K562 (cell line): ENCODE results near the gene SLC35B4. TPM values are rescaled to one million over a fixed set of nuclear protein-coding genes. Genes with fewer than 3 reads are reported as not detected.
A peak's percentile ranks its signal among the peaks of the same experiment; 100 is the strongest.

Experiments used
- CEBPB ChIP-seq: fragments of 450-650 bp; IDR thresholded peaks from 2 replicates; pipeline ENCODE4 v1.6.1; 2016; ENCODE audit warnings: missing genetic modification characterization, missing compliant biosample characterization
- HNRNPUL1 ChIP-seq: fragments of 200-400 bp; formaldehyde crosslinking; IDR thresholded peaks from 2 replicates; pipeline ENCODE4 v1.6.1; 2017; ENCODE audit warnings: low read length
- MAFG ChIP-seq: fragments of 450-650 bp; conservative IDR thresholded peaks from 2 replicates; pipeline ENCODE4 v1.6.1; 2016; ENCODE audit warnings: missing genetic modification characterization, missing compliant biosample characterization
- MTF1 ChIP-seq: fragments of 250-450 bp; sonication (Bioruptor Pico); IDR thresholded peaks from 2 replicates; pipeline ENCODE4 v1.9.0; 2021; ENCODE audit warnings: moderate library complexity, mild to moderate bottlenecking, inconsistent platforms, borderline replicate concordance
- TAF1 ChIP-seq: IDR thresholded peaks from 2 replicates; pipeline ENCODE4 v1.6.1; 2011; ENCODE audit warnings: mild to moderate bottlenecking, low read length, moderate library complexity; ENCODE audit not compliant: insufficient read depth, control insufficient read depth, severe bottlenecking; ENCODE audit errors: extremely low read depth
- ZNF695 ChIP-seq: fragments of 450-650 bp; formaldehyde crosslinking; IDR thresholded peaks from 2 replicates; pipeline ENCODE4 v1.4.0; 2020; ENCODE audit warnings: mild to moderate bottlenecking, moderate library complexity
- ZNF79 ChIP-seq: fragments of 250-450 bp; sonication (Bioruptor Pico); IDR thresholded peaks from 2 replicates; pipeline ENCODE4 v1.4.0; 2020; ENCODE audit warnings: low read depth, mild to moderate bottlenecking, moderate library complexity
- polyA plus RNA-seq, 8 experiments: library from polyadenylated mRNA; depleted of rRNA in 4 of 8; stranded (reverse) in 5 of 8; unstranded in 3 of 8; fragments of >200 nt; fragmentation: Nextera tagmentation in 2 of 8; fragmentation: Illumina TruSeq in 1 of 8; extraction: Ambion mirVana in 2 of 8; extraction: Trizol in 1 of 8; gene quantifications; 2 replicates each; pipeline versions ENCODE4 v1.2.1 to v1.2.3, GENCODE V29; 2011 to 2014; ENCODE audit warnings: inconsistent platforms in 1 of 8, missing spikeins in 1 of 8
- total RNA-seq, 7 experiments: library from RNA; depleted of rRNA in 6 of 7; stranded (reverse); fragments of >200 nt in 6 of 7; fragmentation: Illumina TruSeq in 2 of 7; extraction: Trizol in 2 of 7; gene quantifications; 2 replicates each; pipeline versions ENCODE4 v1.2.1 to v1.2.3, GENCODE V29; 2011 to 2021; ENCODE audit warnings: low replicate concordance in 1 of 7
- TF ChIP-seq, protein P1 (sequence below), 2 experiments: fragments of 450-650 bp; IDR thresholded peaks; 2 replicates each; pipeline ENCODE4 v1.6.1; 2018; ENCODE audit warnings: mild to moderate bottlenecking in 2 of 2, low read depth in 1 of 2; ENCODE audit not compliant: partially characterized antibody in 2 of 2
- TF ChIP-seq, protein P2 (sequence below), 3 experiments: fragments of 200-800 bp in 1 of 3; sonication (Bioruptor generic) in 1 of 3; sonication (generic) in 1 of 3; formaldehyde crosslinking in 1 of 3; IDR thresholded peaks; 2 replicates each; pipeline versions ENCODE4 v1.6.1 to v1.8.0; 2016 to 2022; ENCODE audit warnings: mild to moderate bottlenecking in 2 of 3, missing compliant biosample characterization in 2 of 3, missing genetic modification characterization in 2 of 3, missing genetic modification reagents in 1 of 3
- TF ChIP-seq, protein P3 (sequence below): fragments of 450-650 bp; IDR thresholded peaks from 2 replicates; pipeline ENCODE4 v1.6.1; 2016; ENCODE audit warnings: missing biosample characterization, missing genetic modification characterization
- TF ChIP-seq, protein P4 (sequence below): fragments of 450-650 bp; IDR thresholded peaks from 2 replicates; pipeline ENCODE4 v1.6.1; 2018; ENCODE audit warnings: mild to moderate bottlenecking, low read depth; ENCODE audit not compliant: partially characterized antibody
- TF ChIP-seq, protein P5 (sequence below): sonication (generic); formaldehyde crosslinking; IDR thresholded peaks from 2 replicates; pipeline ENCODE4 v1.9.0; 2022; ENCODE audit warnings: mild to moderate bottlenecking, missing genetic modification reagents

Gene SLC35B4
- total and polyA plus RNA-seq, 9 of the 15 experiments (the other 6 are each of a cell fraction or from before 2014, with no cell fraction given): 6.1 to 34.9 (median 17.6) TPM

DNA sequence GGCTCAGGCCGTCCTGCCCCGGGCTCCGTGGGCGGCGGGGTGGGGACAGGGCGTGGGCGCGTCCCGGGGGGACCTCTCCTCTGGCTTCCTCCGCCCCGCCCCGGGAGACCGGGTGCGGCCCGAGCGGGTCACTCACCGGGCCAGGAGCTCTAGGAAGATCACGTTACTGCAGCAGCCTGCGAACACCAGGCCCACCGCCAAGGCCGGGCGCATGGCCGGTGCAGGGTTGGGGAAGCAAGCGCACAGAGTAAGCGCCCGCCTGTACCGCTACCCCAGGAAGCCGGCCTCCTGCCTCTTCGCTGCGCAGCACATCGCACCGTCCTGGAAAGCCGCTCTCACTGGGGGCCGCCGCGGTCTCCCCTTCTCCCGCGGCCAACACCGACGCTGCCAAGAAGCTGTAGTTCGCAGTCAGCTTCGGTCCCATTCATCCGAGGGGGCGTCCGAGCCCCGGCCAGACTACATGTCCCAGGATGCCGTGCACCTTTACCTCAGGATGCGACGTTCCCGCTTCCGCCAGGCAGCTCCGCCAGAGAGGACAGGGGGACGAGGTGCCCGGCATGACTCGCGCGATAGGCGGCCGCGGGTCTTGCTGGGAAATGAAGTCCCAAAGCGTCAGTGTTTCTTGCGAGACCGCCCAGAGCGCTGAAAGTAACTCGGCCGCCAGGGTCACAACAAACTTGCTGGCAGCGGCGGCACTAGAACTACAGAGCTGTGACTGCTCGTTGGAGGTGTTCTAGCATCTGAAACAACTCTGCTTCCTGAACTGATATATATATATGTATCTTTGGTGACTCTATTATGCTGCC, at the start of gene SLC35B4 (continued):
- TF ChIP-seq ZNF79 (CRISPR knock-in tag) (no peak), CEBPB (tag) (peak; percentile 48; the same call in 1 of the 2 replicates), TAF1 (peak; percentile 51), HNRNPUL1 (no peak), MTF1 (CRISPR knock-in tag) (no peak), ZNF695 (CRISPR knock-in tag) (no peak), MAFG (no peak)
- TF ChIP-seq, protein P1, sequence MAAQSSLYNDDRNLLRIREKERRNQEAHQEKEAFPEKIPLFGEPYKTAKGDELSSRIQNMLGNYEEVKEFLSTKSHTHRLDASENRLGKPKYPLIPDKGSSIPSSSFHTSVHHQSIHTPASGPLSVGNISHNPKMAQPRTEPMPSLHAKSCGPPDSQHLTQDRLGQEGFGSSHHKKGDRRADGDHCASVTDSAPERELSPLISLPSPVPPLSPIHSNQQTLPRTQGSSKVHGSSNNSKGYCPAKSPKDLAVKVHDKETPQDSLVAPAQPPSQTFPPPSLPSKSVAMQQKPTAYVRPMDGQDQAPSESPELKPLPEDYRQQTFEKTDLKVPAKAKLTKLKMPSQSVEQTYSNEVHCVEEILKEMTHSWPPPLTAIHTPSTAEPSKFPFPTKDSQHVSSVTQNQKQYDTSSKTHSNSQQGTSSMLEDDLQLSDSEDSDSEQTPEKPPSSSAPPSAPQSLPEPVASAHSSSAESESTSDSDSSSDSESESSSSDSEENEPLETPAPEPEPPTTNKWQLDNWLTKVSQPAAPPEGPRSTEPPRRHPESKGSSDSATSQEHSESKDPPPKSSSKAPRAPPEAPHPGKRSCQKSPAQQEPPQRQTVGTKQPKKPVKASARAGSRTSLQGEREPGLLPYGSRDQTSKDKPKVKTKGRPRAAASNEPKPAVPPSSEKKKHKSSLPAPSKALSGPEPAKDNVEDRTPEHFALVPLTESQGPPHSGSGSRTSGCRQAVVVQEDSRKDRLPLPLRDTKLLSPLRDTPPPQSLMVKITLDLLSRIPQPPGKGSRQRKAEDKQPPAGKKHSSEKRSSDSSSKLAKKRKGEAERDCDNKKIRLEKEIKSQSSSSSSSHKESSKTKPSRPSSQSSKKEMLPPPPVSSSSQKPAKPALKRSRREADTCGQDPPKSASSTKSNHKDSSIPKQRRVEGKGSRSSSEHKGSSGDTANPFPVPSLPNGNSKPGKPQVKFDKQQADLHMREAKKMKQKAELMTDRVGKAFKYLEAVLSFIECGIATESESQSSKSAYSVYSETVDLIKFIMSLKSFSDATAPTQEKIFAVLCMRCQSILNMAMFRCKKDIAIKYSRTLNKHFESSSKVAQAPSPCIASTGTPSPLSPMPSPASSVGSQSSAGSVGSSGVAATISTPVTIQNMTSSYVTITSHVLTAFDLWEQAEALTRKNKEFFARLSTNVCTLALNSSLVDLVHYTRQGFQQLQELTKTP (IDR thresholded peaks at IDR 0.05; ENCODE audit: low read depth in 1 of 2, partially characterized antibody in 2 of 2): peak in 1 of 2 experiments; percentile 98
- TF ChIP-seq, protein P2, sequence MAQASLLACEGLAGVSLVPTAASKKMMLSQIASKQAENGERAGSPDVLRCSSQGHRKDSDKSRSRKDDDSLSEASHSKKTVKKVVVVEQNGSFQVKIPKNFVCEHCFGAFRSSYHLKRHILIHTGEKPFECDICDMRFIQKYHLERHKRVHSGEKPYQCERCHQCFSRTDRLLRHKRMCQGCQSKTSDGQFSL (CRISPR knock-in tag; IDR thresholded peaks at IDR 0.05): 0 out of 2 replicates have a peak, but pooled peaks have one; percentile 29
- TF ChIP-seq, protein P2 (tag; IDR thresholded peaks at IDR 0.05): no peak
- TF ChIP-seq, protein P3, sequence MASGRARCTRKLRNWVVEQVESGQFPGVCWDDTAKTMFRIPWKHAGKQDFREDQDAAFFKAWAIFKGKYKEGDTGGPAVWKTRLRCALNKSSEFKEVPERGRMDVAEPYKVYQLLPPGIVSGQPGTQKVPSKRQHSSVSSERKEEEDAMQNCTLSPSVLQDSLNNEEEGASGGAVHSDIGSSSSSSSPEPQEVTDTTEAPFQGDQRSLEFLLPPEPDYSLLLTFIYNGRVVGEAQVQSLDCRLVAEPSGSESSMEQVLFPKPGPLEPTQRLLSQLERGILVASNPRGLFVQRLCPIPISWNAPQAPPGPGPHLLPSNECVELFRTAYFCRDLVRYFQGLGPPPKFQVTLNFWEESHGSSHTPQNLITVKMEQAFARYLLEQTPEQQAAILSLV (tag): no peak
- TF ChIP-seq, protein P4, sequence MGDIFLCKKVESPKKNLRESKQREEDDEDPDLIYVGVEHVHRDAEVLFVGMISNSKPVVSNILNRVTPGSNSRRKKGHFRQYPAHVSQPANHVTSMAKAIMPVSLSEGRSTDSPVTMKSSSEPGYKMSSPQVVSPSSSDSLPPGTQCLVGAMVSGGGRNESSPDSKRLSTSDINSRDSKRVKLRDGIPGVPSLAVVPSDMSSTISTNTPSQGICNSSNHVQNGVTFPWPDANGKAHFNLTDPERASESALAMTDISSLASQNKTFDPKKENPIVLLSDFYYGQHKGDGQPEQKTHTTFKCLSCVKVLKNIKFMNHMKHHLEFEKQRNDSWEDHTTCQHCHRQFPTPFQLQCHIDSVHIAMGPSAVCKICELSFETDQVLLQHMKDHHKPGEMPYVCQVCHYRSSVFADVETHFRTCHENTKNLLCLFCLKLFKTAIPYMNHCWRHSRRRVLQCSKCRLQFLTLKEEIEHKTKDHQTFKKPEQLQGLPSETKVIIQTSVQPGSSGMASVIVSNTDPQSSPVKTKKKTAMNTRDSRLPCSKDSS: no peak
- TF ChIP-seq, protein P5, sequence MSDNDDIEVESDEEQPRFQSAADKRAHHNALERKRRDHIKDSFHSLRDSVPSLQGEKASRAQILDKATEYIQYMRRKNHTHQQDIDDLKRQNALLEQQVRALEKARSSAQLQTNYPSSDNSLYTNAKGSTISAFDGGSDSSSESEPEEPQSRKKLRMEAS: peak; percentile 89
